NCI-H1436 (cell line): ENCODE measurements around the gene ALB.

ENCODE experiments used
- DNase-seq: peaks from one replicate; lab custom pipeline; 2025; lab: John Stamatoyannopoulos, UW

ALB gene

GRCh38 chr4:73432169-73433000 is 28.3 kb downstream of the ALB start:
- DNase-seq = no peak

DNA sequence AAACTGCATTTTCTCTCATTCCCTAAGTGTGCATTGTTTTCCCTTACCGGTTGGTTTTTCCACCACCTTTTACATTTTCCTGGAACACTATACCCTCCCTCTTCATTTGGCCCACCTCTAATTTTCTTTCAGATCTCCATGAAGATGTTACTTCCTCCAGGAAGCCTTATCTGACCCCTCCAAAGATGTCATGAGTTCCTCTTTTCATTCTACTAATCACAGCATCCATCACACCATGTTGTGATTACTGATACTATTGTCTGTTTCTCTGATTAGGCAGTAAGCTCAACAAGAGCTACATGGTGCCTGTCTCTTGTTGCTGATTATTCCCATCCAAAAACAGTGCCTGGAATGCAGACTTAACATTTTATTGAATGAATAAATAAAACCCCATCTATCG is 29.1 kb downstream of the ALB start:
- DNase-seq = no peak

- DNase-seq = no peak
These were observed 30.2 kb downstream of the ALB start for GRCh38 chr4:73434311-73434710.

DNA sequence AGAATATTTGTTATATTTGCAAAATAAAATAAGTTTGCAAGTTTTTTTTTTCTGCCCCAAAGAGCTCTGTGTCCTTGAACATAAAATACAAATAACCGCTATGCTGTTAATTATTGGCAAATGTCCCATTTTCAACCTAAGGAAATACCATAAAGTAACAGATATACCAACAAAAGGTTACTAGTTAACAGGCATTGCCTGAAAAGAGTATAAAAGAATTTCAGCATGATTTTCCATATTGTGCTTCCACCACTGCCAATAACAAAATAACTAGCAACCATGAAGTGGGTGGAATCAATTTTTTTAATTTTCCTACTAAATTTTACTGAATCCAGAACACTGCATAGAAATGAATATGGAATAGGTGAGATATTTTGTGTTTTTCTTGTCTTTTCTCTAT is 31.9 kb downstream of the ALB start, which contains the start of gene AFP:
Gene AFP, plus strand, starts transcription at position 238 of the 400 bp plus-strand sequence. Its CDS starts 42 bp downstream, at position 280.
- DNase-seq = no peak

- DNase-seq = no peak
These were observed 32.8 kb downstream of the ALB start for GRCh38 chr4:73436674-73437557.

DNA sequence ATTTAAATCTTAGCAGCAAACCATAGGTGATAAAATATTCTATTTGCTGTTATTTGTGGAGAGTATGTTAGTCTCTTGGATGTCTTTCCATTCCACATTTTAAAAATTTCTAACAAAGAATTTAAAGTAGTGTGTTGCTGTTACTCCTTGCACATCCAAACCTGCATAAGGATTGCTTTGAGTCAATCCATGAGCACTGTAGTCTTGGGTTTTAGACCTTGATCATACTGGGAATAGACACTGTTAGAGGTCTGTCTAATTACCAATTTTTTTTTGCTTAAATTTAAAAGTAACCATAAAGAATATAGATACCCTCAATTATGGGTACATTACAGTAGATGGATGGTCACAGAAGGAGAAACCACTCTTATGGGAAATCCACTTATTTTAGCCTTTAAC is 33.5 kb downstream of the ALB start:
- DNase-seq = no peak

DNA sequence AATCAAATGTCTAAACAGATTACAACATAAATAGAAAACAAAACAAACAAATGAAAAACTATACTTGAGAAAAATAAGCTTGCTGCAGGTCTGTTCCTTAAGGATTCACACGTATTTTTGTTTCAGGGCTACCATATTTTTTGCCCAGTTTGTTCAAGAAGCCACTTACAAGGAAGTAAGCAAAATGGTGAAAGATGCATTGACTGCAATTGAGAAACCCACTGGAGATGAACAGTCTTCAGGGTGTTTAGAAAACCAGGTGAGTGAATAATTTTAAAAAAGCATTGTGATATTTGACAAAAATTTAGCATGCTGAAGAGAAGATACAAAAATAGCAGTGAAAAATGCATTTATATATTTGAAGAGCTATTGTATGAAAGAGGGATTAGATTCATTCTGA is 34.0 kb downstream of the ALB start:
- DNase-seq = no peak

- no peak for DNase-seq
These were observed 34.6 kb downstream of the ALB start for GRCh38 chr4:73438582-73439215.

DNA sequence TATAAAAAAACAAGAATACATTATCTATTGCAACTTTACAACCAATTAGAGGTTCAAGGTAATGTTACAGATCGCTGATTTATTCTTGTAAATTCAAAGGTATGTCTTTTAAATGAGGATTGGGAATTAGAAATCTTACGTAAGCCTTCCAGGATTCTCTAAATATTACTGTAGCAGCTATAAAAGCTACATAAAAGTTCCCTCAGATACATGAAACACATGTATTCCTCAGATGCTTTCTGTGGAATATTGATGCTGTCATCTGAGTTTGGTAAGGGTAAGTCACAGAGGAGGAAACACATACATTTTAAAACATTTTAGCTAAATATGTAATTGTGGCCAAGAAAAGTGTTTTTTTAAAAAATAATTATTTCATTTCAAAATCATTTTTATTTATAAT is 35.4 kb downstream of the ALB start:
- DNase-seq = no peak

DNA sequence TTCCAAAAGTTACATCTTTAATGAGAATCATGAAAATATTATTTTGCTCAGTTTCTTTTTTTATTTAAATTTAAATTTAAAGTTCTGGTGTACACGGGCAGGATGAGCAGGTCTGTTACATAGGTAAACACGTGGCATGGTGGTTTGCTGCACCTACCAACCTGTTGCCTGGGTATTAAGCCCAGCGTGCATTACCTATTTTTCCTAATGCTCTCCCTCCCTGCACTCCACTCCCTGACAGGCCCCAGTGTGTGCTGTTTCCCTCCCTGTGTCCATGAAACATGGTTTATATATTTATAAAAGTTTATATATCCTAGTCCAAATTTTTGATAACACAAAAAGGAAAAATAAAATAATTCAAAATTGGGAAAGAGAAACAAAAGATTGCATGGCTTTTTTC is 35.9 kb downstream of the ALB start:
- no peak for DNase-seq

DNA sequence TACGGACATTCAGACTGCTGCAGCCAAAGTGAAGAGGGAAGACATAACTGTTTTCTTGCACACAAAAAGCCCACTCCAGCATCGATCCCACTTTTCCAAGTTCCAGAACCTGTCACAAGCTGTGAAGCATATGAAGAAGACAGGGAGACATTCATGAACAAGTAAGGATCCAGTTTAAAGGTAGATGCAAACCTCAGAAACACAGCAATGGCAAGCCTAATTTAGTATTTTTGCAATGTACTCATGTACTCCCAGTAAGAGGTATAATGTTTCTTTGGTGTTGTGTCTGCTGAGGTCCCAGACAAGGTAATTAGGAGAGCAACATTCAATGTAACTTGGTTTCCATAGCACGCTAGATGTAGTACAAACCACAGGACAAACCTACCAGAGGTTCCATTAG is 36.6 kb downstream of the ALB start:
- no peak for DNase-seq

DNA sequence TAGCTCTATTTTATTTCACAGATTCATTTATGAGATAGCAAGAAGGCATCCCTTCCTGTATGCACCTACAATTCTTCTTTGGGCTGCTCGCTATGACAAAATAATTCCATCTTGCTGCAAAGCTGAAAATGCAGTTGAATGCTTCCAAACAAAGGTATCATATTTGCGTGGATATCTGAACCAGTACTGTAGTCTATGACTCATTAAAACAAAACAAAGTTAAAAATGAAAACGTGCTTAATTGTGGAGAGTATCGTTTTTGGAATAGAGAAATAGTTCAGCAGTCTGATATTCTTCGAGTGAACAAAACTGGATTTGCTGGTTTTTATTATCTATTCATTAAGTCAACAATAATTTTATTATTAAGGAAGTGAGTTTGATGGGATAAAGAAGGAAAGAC is 38.2 kb downstream of the ALB start:
- no peak for DNase-seq

DNA sequence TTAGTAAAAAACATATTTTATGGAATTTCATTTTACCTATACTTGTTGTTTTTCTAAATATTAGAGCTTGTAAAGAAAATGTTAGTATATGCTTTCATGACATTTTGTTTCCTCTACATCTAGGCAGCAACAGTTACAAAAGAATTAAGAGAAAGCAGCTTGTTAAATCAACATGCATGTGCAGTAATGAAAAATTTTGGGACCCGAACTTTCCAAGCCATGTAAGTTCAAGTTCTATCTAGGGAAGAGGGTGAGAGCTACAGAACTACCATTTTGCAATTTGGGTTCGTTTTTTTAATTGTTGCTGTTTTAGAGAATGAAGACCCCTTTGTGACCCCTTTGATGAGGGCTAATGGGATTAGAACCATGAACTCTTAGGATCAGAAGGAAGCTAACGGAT is 39.1 kb downstream of the ALB start:
- no peak for DNase-seq

GRCh38 chr4:73445383-73446335 is 41.6 kb downstream of the ALB start:
- no peak for DNase-seq

- peak; percentile 71 for DNase-seq
These were observed 42.4 kb downstream of the ALB start for GRCh38 chr4:73446336-73446938.

GRCh38 chr4:73447671-73448070 is 43.6 kb downstream of the ALB start:
- no peak for DNase-seq

DNA sequence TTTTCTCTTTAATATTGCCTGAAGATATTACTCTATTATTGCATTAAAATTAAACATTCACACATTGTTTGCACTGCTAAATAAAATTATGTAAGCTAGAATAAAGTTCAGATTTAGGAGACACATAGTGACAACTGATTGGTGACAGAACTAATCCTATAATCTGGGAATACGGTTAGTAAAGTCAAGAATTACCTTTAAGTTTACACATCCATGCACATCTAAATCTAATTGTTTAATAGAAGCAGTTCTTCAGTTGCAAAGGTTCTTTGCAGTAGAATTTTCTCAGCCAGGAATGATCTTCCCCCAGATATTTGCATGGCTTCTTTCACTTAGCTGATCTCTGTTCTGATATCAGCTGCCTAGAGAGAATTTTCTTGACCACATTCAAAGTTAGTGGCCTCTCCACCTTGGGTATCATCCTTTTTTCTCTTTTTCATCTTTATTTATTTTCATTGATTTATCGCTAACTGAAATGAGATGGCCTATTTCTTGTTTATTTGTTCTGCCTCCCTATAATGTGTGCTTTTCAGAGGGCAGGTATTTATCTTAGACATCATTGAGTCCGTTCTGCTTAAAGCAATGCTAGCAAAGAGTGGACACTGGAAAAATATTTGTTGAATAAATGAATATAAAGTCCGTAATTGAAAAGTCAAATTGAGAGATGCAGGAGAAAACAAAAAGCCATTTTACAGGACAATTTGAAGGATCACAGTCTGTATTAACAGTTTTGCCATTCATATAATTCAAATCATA is 44.5 kb downstream of the ALB start:
- DNase-seq = no peak

DNA sequence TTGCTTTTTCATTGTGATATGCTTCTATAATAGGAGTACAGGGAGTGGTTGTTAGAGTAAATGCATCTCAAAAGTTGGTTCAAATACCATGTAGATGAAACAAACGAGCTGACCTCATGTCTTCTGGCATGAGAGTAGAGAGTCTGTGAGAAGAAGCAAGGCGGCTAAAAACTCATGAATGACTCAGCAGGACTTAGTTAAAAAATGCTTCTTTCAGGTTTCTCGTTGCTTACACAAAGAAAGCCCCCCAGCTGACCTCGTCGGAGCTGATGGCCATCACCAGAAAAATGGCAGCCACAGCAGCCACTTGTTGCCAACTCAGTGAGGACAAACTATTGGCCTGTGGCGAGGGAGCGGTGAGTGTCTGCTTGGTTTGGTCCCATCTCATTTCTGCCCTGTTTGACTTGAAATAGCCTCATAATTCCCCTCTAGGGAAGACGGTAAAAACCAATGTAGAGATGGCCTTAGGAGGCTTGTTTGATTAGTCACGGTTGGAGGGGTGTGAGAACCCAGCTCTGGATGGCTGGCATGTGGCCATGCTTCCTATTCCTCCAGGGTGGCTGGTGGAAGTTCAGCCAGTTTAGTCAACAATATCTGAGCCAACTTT is 46.4 kb downstream of the ALB start:
- no peak for DNase-seq

GRCh38 chr4:73451404-73451803 is 47.3 kb downstream of the ALB start:
- no peak for DNase-seq
